ENCODE measurements around the gene SSX2.
"Not testable (repeated sequence)": the region's sequence is repeated elsewhere in the genome, so short reads cannot be mapped to it uniquely, and the experiment has no call there.

The SSX2 gene

GRCh38 chrX:52707078-52707477, at the start of gene SSX2:
Gene SSX2, minus strand, starts transcription at chrX:52707178. Its CDS starts 1,429 bp downstream, at chrX:52705749.
- not testable (repeated sequence) for DNase-seq

- DNase-seq, result not testable (repeated sequence)
These were observed 44.0 kb upstream of the SSX2 start, which contains the start of gene SSX2B for GRCh38 chrX:52750952-52751351. Gene SSX2B, plus strand, starts transcription at chrX:52751252. Its CDS starts 1,429 bp downstream, at chrX:52752681.

- DNase-seq, result not testable (repeated sequence)
These were observed 14.9 kb downstream of the SSX2 start for GRCh38 chrX:52692034-52692433.

- DNase-seq, result not testable (repeated sequence)
These were observed 44.8 kb downstream of the SSX2 start for GRCh38 chrX:52662218-52662617.

- DNase-seq, result not testable (repeated sequence)
These were observed 51.5 kb downstream of the SSX2 start for GRCh38 chrX:52655475-52655874.

GRCh38 chrX:52654800-52655199, 52.2 kb downstream of the SSX2 start, which contains the start of gene SSX7:
Gene SSX7, minus strand, starts transcription at chrX:52654900. Its CDS starts 1,428 bp downstream, at chrX:52653472.
- not testable (repeated sequence) for DNase-seq

- DNase-seq, result not testable (repeated sequence)
These were observed 56.3 kb downstream of the SSX2 start for GRCh38 chrX:52650676-52651075.

GRCh38 chrX:52648956-52649355, 58.0 kb downstream of the SSX2 start:
- DNase-seq, result not testable (repeated sequence)
